GM12878 (cell line): ENCODE measurements around the gene ZNF385C. TPM values are rescaled to one million over a fixed set of nuclear protein-coding genes. Genes with fewer than 3 reads are reported as not detected.

ENCODE experiments used
- ATAC-seq: fragments of 200-7000 bp; cut with Tn5 transposase; 3 replicates; pipeline ENCODE4 v1.9.1; 2020; ENCODE audit warnings: mild to moderate bottlenecking, moderate library complexity
- BruUV-seq: library from RNA; stranded (reverse); fragments of 400-500 nt; replicated peaks from 2 replicates; lab custom pipeline; 2021; lab: Mats Ljungman, UMichigan
- CTCF ChIA-PET: fragments of 300-600 bp; sonication (Branson Sonifier 250); formaldehyde crosslinking; extraction: SDS; loops from one replicate; lab custom pipeline; 2021; ENCODE audit warnings: inconsistent platforms; lab: Yijun Ruan, JAX
- POLR2A ChIA-PET: fragments of 350-600 bp; formaldehyde crosslinking; extraction: SDS; loops from one replicate; lab custom pipeline; 2021; ENCODE audit warnings: inconsistent platforms; lab: Charles Lee
- RAD21 ChIA-PET: fragments of 300-600 bp; sonication (Branson Sonifier 250); formaldehyde crosslinking; loops from one replicate; lab custom pipeline; 2023; ENCODE audit warnings: antibody characterized with exemption; ENCODE audit not compliant: unreplicated experiment; lab: Charles Lee
- SMC1A ChIA-PET: fragments of 300-600 bp; sonication (Branson Sonifier 250); formaldehyde crosslinking; loops from one replicate; lab custom pipeline; 2023; ENCODE audit not compliant: unreplicated experiment, uncharacterized antibody; lab: Charles Lee
- DNase-seq: peaks from one replicate; pipeline ENCODE4 v3.0.0-alpha.2; 2011; ENCODE audit warnings: low read depth, low spot score
- FAIRE-seq: peaks from 3 replicates; lab custom pipeline; 2011; peaks lifted over from hg19 to GRCh38; lab: Jason Lieb, UNC
- H2AFZ ChIP-seq: 2 replicates; pipeline ENCODE4 v1.6.0; 2011; ENCODE audit warnings: low read depth, low read length, control low read depth; ENCODE audit not compliant: control insufficient read depth
- H3K27ac ChIP-seq: 2 replicates; pipeline ENCODE4 v1.5.1; 2011; ENCODE audit warnings: control low read depth; ENCODE audit not compliant: control insufficient read depth, insufficient read depth
- H3K27me3 ChIP-seq, 2 experiments: replicated peaks in 1 of 2; 2 replicates each; pipeline versions ENCODE4 v1.6.0 to v1.6.1; 2011; ENCODE audit warnings: low read length in 1 of 2; ENCODE audit not compliant: control insufficient read depth in 2 of 2, insufficient read depth in 2 of 2
- H3K36me3 ChIP-seq, 2 experiments: 2 replicates each; pipeline ENCODE4 v1.5.1; 2011; ENCODE audit warnings: low read length in 1 of 2; ENCODE audit not compliant: control insufficient read depth in 2 of 2, insufficient read depth in 2 of 2
- H3K4me1 ChIP-seq: 2 replicates; pipeline ENCODE4 v1.6.1; 2011; ENCODE audit warnings: mild to moderate bottlenecking, low read length, moderate library complexity, mixed read lengths; ENCODE audit not compliant: control insufficient read depth, insufficient read depth
- H3K4me2 ChIP-seq: 2 replicates; pipeline ENCODE4 v1.6.0; 2011; ENCODE audit warnings: control low read depth; ENCODE audit not compliant: control insufficient read depth, insufficient read depth
- H3K4me3 ChIP-seq: fragments of 200-600 bp; sonication (generic); 2 replicates; pipeline ENCODE4 v1.5.1; 2016
- H3K79me2 ChIP-seq: 2 replicates; pipeline ENCODE4 v1.6.0; 2011; ENCODE audit warnings: low read length; ENCODE audit not compliant: control insufficient read depth, insufficient read depth
- H3K9ac ChIP-seq: 2 replicates; pipeline ENCODE4 v1.8.0; 2011; ENCODE audit warnings: low read length, control low read depth, mixed read lengths; ENCODE audit not compliant: control insufficient read depth, insufficient read depth
- H3K9me3 ChIP-seq: replicated peaks from 3 replicates; pipeline ENCODE4 v1.5.1; 2011; ENCODE audit warnings: mild to moderate bottlenecking, low read length; ENCODE audit not compliant: control insufficient read depth, insufficient read depth
- H4K20me1 ChIP-seq: 2 replicates; pipeline ENCODE4 v1.6.0; 2011; ENCODE audit not compliant: control insufficient read depth, insufficient read depth
- HSF1 ChIP-seq: fragments of 150-350 bp; IDR thresholded peaks from 2 replicates; pipeline ENCODE4 v1.6.1; 2014; ENCODE audit warnings: mild to moderate bottlenecking, low read depth, low read length
- MTA3 ChIP-seq: IDR thresholded peaks from 2 replicates; pipeline ENCODE4 v1.6.1; 2012; ENCODE audit warnings: low read length, inconsistent platforms, borderline replicate concordance
- PBX3 ChIP-seq: IDR thresholded peaks from 2 replicates; pipeline ENCODE4 v1.6.1; 2011; ENCODE audit warnings: mild to moderate bottlenecking, low read depth, low read length, moderate library complexity; ENCODE audit not compliant: insufficient replicate concordance
- TCF3 ChIP-seq: IDR thresholded peaks from 2 replicates; pipeline ENCODE4 v1.6.1; 2012; ENCODE audit warnings: low read depth, mild to moderate bottlenecking, low read length, borderline replicate concordance; ENCODE audit not compliant: insufficient read depth
- WGBS: methylation state at CpG from one replicate; pipeline ENCODE4 v1.1.6; 2016; ENCODE audit warnings: low lambda C conversion rate; ENCODE audit not compliant: insufficient replicate concordance, insufficient coverage; ENCODE audit errors: missing lambda C conversion rate; 5-methylcytosine and 5-hydroxymethylcytosine counted together
- in situ Hi-C: fragments of 300-500 bp; cut with MboI; formaldehyde crosslinking; loops from 9 replicates; pipeline ENCODE4 v1.14.3; 2018; ENCODE audit warnings: mixed read lengths
- intact Hi-C: fragments of 100-400 bp; cut with micrococcal nuclease; formaldehyde crosslinking; loops from one replicate; pipeline ENCODE4 v1.14.2; 2022; ENCODE audit not compliant: unreplicated experiment
- polyA plus RNA-seq, 11 experiments: library from polyadenylated mRNA; depleted of rRNA in 4 of 11; unstranded in 6 of 11; stranded (reverse) in 5 of 11; fragments of >200 nt; fragmentation: Nextera tagmentation in 4 of 11; fragmentation: Illumina TruSeq in 1 of 11; extraction: Ambion mirVana in 4 of 11; extraction: Trizol in 1 of 11; gene quantifications; 1 replicate in 1 of 11; 2 replicates in 10 of 11; pipeline versions ENCODE4 v1.2.1 to v1.2.3, GENCODE V29; 2011 to 2016; ENCODE audit warnings: inconsistent platforms in 2 of 11, missing spikeins in 2 of 11, low read depth in 1 of 11
- total RNA-seq, 4 experiments: library from RNA; depleted of rRNA in 3 of 4; stranded (reverse); fragments of >200 nt in 3 of 4; fragmentation: Illumina TruSeq in 1 of 4; extraction: Trizol in 1 of 4; gene quantifications; 2 replicates each; pipeline versions ENCODE4 v1.2.1 to v1.2.3, GENCODE V29; 2013 to 2021

ZNF385C gene
- total and polyA plus RNA-seq, 10 of the 15 experiments (the other 5 are each of a cell fraction or from before 2014, with no cell fraction given): 0.06 to 0.20 (median 0.07) TPM; not detected in 5

GRCh38 chr17:42127414-42127813 lies 29.1 kb upstream of the ZNF385C start:
- H3K9ac ChIP-seq: no peak overlapping the region
- no peak overlapping the region for H3K27ac ChIP-seq
- no peak for FAIRE-seq
- no peak for DNase-seq
- no peak overlapping the region for H3K4me3 ChIP-seq
- no peaks in the 10 kb centered on the region for H3K9me3 ChIP-seq
- ChIA-PET RAD21 (no interaction called here), POLR2A (interaction anchor here (0.5 kb wide), 1 partner anchor 22 kb away, joined by 7 read pairs; no protein-coding TSS in a partner anchor), CTCF (interaction anchor here (2.1 kb wide), 1 partner anchor 54 kb away, joined by 5 read pairs; no protein-coding TSS in a partner anchor), SMC1A (no interaction called here)
- H3K79me2 ChIP-seq: peaks cover 10% of the 10 kb centered on the region
- intact Hi-C loops (no loop called here), in situ Hi-C loops (no loop called here)
- ATAC-seq: no peak
- no TSS peak for BruUV-seq
- no peak overlapping the region for H2AFZ ChIP-seq
- H4K20me1 ChIP-seq: peaks cover 2% of the 10 kb centered on the region; the same call in 1 of the 2 replicates
- no peaks in the 10 kb centered on the region for H3K27me3 ChIP-seq
- no peak overlapping the region for H3K4me2 ChIP-seq
- WGBS: 95% methylated on average over 6 of the region's 6 CpGs
- H3K36me3 ChIP-seq: peaks cover 30 to 45% of the 10 kb centered on the region in 2 experiments
- peaks cover 5% of the 10 kb centered on the region for H3K4me1 ChIP-seq
- TF ChIP-seq MTA3: no peak
- TF ChIP-seq HSF1: no peak
- TF ChIP-seq TCF3: no peak
- TF ChIP-seq PBX3: no peak
